Activated CD4-positive, alpha-beta T cell treated with anti-CD3 and anti-CD28 coated beads, Interleukin-2, amount 10 ng/mL, durations not matched to agents 24 days and 14 days (primary cell): Measurements from ENCODE around the gene SF3B3. TPM values are rescaled to one million over a fixed set of nuclear protein-coding genes. Genes with fewer than 3 reads are reported as not detected.

Source experiments
- DNase-seq: peaks from one replicate; pipeline ENCODE4 v3.0.0; 2022
- H3K27ac Mint-ChIP-seq: one replicate; pipeline ENCODE4 v1.8.0; 2022; ENCODE audit warnings: mild to moderate bottlenecking, mixed read lengths
- H3K27me3 Mint-ChIP-seq: one replicate; pipeline ENCODE4 v1.8.0; 2022; ENCODE audit warnings: mixed read lengths
- H3K36me3 Mint-ChIP-seq: one replicate; pipeline ENCODE4 v1.8.0; 2022; ENCODE audit warnings: low read depth, mild to moderate bottlenecking, mixed read lengths
- H3K4me1 Mint-ChIP-seq: one replicate; pipeline ENCODE4 v1.8.0; 2021; ENCODE audit warnings: mixed read lengths
- H3K4me3 Mint-ChIP-seq: one replicate; pipeline ENCODE4 v1.8.0; 2022; ENCODE audit warnings: mild to moderate bottlenecking, moderate library complexity, mixed read lengths
- H3K9me3 Mint-ChIP-seq: one replicate; pipeline ENCODE4 v1.8.0; 2021; ENCODE audit warnings: mixed read lengths
- intact Hi-C: fragments of 100-400 bp; cut with micrococcal nuclease; formaldehyde crosslinking; loops from one replicate; pipeline ENCODE4 v1.15.1; 2023
- total RNA-seq: library from RNA; stranded (reverse); gene quantifications from 2 replicates; pipeline ENCODE4 v1.2.3, GENCODE V29; 2022

SF3B3 gene
- total RNA-seq, 1 donor from 2014 or later, result 621 TPM

DNA sequence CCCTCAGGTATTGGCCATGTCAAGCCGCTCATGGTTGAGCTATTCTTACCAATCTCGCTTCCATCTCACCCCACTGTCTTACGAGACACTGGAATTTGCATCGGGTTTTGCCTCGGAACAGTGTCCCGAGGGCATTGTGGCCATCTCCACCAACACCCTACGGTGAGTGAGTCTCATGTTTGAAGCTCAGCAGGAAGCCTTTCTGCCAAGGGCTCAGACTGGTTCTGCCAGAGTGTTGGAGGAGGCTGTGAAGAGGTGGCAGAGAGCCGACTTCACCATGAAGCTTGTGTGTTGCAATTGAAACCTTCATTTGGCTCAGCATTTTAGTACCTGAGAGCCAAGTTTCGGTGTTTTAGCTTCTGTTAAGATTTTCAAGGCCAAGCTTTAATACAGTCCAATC lies 38.0 kb downstream of the SF3B3 start:
- no peak overlapping the region for H3K27ac Mint-ChIP-seq
- H3K36me3 Mint-ChIP-seq, result peaks cover 78% of the 10 kb centered on the region
- H3K27me3 Mint-ChIP-seq, result no peaks in the 10 kb centered on the region
- H3K9me3 Mint-ChIP-seq, result no peaks in the 10 kb centered on the region
- no peak for DNase-seq
- intact Hi-C loops, result no loop called here
- H3K4me1 Mint-ChIP-seq, result peaks cover 7% of the 10 kb centered on the region
- no peak overlapping the region for H3K4me3 Mint-ChIP-seq

DNA sequence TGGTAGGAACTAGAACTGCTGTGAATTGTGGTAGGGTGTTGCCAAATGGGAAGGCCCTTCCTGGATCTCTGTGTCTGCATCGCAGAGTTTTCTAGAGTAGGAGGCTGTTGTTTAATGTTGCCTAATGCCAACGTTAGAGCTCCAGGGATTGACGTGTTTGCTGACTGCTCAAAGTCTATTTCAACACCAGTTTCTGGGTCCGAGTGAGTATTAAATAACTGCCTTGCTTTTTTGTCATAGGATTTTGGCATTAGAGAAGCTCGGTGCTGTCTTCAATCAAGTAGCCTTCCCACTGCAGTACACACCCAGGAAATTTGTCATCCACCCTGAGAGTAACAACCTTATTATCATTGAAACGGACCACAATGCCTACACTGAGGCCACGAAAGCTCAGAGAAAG lies 40.0 kb downstream of the SF3B3 start:
- no peak overlapping the region for H3K27ac Mint-ChIP-seq
- no peak for DNase-seq
- H3K4me1 Mint-ChIP-seq, result peaks cover 5% of the 10 kb centered on the region
- peaks cover 74% of the 10 kb centered on the region for H3K36me3 Mint-ChIP-seq
- H3K27me3 Mint-ChIP-seq, result no peaks in the 10 kb centered on the region
- H3K4me3 Mint-ChIP-seq, result no peak overlapping the region
- no peaks in the 10 kb centered on the region for H3K9me3 Mint-ChIP-seq
- intact Hi-C loops, result no loop called here

DNA sequence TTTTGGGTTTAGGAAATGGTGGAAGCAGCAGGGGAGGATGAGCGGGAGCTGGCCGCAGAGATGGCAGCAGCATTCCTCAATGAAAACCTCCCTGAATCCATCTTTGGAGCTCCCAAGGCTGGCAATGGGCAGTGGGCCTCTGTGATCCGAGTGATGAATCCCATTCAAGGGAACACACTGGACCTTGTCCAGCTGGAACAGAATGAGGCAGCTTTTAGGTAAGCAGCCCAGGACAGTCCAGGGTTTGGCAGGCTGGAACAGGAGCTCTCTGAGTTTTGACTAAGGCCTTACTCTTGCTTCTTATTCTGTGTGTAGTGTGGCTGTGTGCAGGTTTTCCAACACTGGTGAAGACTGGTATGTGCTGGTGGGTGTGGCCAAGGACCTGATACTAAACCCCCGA lies 41.4 kb downstream of the SF3B3 start:
- intact Hi-C loops, result no loop called here
- Mint-ChIP-seq H3K27ac (no peak overlapping the region), H3K27me3 (no peaks in the 10 kb centered on the region), H3K4me3 (no peak overlapping the region), H3K9me3 (no peaks in the 10 kb centered on the region), H3K36me3 (peaks cover 82% of the 10 kb centered on the region), H3K4me1 (peaks cover 3% of the 10 kb centered on the region)
- no peak for DNase-seq

DNA sequence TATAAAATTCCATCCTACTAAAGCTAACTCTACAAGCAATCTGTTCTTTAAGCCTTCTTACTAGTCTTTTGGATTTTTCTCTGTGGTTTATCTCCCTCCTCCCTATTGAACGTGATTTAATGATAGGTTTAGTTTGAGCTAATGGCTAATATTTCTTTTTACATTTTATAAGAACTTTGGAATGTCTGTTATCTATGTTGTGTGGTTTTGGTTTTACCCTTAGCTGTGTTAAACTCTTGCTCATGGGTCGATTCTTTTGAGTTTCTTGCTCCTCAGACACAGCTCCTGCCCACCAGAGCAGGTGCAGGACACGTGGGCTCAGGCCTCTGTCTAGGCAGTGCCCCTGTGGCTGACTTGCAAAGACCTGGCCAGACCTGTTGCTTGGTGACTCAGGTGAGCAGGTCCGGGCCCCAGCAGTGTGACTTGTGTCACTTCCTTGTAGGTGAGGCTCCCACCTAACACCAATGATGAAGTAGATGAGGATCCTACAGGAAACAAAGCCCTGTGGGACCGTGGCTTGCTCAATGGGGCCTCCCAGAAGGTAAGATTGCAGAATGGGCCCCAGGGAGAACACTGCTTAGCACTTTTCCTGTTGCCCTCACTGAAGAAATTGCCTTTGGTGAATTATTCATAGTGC lies 45.1 kb downstream of the SF3B3 start:
- intact Hi-C loops, result no loop called here

DNA sequence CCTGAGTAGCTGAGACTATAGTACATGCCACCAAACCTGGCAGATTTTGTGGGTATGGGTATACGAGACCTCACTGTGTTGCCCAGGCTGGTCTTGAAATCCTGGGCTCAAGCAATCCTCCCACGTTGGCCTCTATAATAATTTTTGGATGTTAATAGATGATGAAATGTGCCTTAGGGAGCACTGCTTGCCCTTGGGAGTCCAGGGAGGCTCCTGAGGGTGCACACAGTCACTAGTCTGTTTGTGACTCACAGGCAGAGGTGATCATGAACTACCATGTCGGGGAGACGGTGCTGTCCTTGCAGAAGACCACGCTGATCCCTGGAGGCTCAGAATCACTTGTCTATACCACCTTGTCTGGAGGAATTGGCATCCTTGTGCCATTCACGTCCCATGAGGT lies 46.1 kb downstream of the SF3B3 start:
- intact Hi-C loops, result loop anchor here (5.0 kb wide), 1 partner anchor 42 kb away; no protein-coding TSS in a partner anchor
- DNase-seq, result no peak

More for the DNA sequence above, 45.1 kb downstream of the SF3B3 start:
- DNase-seq, result no peak
- no peak overlapping the region for H3K27ac Mint-ChIP-seq
- H3K4me1 Mint-ChIP-seq, result peaks cover 7% of the 10 kb centered on the region
- H3K36me3 Mint-ChIP-seq, result peaks cover 86% of the 10 kb centered on the region
- no peaks in the 10 kb centered on the region for H3K9me3 Mint-ChIP-seq
- H3K27me3 Mint-ChIP-seq, result no peaks in the 10 kb centered on the region
- H3K4me3 Mint-ChIP-seq, result no peak overlapping the region

DNA sequence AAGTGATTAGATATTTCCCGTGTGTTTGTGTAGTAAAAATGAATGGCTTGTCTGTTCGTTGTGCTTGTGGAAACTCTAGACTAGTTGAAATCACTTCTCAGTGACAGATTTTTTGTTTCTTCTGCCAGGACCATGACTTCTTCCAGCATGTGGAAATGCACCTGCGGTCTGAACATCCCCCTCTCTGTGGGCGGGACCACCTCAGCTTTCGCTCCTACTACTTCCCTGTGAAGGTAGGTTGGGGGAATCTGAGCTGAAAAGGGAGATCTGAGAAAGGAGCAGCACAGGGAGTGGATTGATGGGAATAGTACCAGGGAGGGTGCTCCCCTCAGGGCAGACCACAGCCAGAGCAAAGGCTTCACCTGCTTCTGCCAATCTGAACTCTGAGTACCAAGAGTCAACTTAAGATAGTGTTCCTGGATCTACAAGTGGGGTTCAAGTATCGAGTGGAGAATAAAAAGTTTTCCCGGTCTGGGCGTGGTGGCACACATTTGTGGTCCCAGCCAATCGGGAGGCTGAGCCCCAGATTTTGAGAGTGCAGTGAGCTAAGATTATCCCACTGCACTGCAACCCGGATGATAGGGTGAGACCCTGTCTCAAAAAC lies 47.5 kb downstream of the SF3B3 start:
- no peak for DNase-seq
- intact Hi-C loops, result loop anchor here (5.0 kb wide), 1 partner anchor 44 kb away; no protein-coding TSS in a partner anchor
- Mint-ChIP-seq H3K9me3 (no peaks in the 10 kb centered on the region), H3K4me1 (peaks cover 5% of the 10 kb centered on the region), H3K4me3 (no peak overlapping the region), H3K36me3 (peaks cover 74% of the 10 kb centered on the region), H3K27me3 (no peaks in the 10 kb centered on the region), H3K27ac (no peak overlapping the region)

More for the DNA sequence above, 46.1 kb downstream of the SF3B3 start:
- Mint-ChIP-seq H3K4me1 (peaks cover 6% of the 10 kb centered on the region), H3K27ac (no peak overlapping the region), H3K27me3 (no peaks in the 10 kb centered on the region), H3K4me3 (no peak overlapping the region), H3K9me3 (no peaks in the 10 kb centered on the region), H3K36me3 (peaks cover 83% of the 10 kb centered on the region)

DNA sequence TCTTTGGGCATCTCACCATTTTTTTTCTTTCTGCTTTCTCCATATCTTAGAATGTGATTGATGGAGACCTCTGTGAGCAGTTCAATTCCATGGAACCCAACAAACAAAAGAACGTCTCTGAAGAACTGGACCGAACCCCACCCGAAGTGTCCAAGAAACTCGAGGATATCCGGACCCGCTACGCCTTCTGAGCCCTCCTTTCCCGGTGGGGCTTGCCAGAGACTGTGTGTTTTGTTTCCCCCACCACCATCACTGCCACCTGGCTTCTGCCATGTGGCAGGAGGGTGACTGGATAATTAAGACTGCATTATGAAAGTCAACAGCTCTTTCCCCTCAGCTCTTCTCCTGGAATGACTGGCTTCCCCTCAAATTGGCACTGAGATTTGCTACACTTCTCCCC lies 48.0 kb downstream of the SF3B3 start:
- Mint-ChIP-seq H3K36me3 (peaks cover 70% of the 10 kb centered on the region), H3K27ac (peak overlapping the region; percentile 75), H3K9me3 (no peaks in the 10 kb centered on the region), H3K4me3 (no peak overlapping the region), H3K27me3 (no peaks in the 10 kb centered on the region), H3K4me1 (peaks cover 5% of the 10 kb centered on the region)
- intact Hi-C loops, result loop anchor here (5.0 kb wide), 1 partner anchor 44 kb away; no protein-coding TSS in a partner anchor
- no peak for DNase-seq

DNA sequence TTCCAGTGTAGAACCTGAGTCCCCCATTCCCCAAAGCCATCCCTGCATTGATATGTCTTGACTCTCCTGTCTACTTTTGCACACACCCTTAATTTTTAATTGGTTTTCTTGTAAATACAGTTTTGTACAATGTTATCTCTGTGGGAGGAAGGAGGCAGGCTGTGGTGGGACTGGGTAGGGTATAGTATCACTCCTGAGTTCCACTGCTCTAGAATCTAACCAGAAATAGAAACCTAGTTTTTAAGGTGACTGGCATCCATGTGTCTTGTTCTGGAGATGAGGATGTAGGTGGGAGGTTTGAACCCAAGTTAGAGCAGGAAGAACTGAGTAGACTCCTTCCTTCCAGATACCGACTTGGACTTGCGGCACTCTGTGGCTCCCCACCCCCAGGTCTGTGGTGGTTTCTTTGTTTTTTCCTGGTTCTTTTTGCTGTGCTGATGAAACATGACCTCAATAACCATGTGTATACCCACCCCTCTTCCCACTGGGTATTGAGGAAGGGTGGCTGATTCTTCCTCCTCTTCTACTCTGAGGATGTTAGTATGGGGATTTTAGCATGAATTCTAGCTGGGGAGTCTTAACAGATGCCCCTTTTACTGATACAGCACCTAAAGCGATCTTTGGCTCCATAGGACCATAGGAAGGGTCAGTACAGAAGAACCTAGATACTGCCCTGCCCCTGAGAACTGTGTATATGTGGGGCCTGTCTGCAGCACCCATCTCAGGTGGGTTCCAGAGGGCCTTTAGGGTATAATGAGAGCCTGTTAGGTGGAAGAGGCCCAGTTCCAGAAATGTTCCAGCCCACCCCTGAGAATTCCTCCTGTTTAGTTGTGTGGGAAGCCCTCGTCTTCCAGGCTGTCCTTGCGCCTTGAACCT lies 48.7 kb downstream of the SF3B3 start:
- Mint-ChIP-seq H3K4me3 (no peak overlapping the region), H3K27me3 (no peaks in the 10 kb centered on the region), H3K36me3 (peaks cover 64% of the 10 kb centered on the region), H3K9me3 (no peaks in the 10 kb centered on the region), H3K4me1 (peaks cover 5% of the 10 kb centered on the region), H3K27ac (peak overlapping the region; percentile 75)
- DNase-seq, result no peak
- intact Hi-C loops, result loop anchor here (5.0 kb wide), 1 partner anchor 45 kb away; no protein-coding TSS in a partner anchor

DNA sequence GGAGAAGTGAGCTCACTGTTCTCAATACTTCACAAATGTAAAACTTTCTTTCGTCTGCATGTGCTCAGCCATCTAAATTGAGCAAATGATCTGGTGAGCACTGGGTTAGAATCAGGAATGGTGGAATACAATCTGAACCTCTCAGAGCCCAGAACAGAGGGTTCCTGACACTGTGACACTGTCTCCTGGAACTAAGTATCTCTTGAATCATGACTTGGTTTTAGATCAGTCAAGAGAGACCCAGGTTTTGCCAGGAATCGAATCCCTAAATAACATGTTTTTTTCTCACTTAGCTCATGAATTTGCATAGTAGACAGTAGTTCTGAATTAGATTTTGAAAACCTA lies 49.3 kb downstream of the SF3B3 start:
- peaks cover 5% of the 10 kb centered on the region for H3K4me1 Mint-ChIP-seq
- DNase-seq, result no peak
- intact Hi-C loops, result loop anchor here (5.0 kb wide), 1 partner anchor 46 kb away; no protein-coding TSS in a partner anchor

DNA sequence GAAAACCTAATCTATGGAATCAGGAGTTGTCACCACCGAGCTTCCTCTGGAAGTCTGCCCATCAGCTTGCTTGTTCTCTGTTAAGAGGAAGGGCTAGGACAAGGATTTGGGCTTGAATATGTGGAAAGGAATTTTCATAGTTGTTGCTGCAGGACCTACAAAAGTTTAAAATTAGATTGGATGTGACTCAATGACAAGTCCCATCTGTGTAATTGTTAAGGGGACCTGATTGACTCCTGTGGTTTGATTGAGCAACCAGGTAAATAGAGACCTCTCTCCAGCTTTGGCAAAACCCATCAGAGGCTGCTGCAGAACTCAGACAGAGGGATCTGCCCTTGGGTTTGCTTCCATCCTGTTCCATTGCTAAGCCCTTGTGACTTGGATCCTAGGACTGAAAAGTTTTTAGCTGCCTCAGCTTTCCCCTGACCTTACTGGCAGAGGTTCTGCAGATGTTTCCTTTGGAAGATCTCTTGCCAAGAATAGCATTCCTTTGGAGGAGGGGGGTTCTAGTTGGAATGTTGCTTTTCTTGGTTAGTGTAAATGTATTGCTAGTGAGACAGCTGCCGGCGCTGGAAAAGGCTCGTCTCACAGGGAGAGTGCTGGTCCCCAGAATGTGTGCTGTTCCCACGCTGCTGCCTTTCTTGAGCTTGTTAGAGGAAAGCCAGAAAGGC lies 50.0 kb downstream of the SF3B3 start:
- no peak overlapping the region for H3K4me3 Mint-ChIP-seq
- intact Hi-C loops, result loop anchor here (5.0 kb wide), 1 partner anchor 46 kb away; no protein-coding TSS in a partner anchor
- no peak for DNase-seq
- H3K27me3 Mint-ChIP-seq, result no peaks in the 10 kb centered on the region
- H3K36me3 Mint-ChIP-seq, result peaks cover 55% of the 10 kb centered on the region
- peak overlapping the region; percentile 45 for H3K27ac Mint-ChIP-seq
- no peaks in the 10 kb centered on the region for H3K9me3 Mint-ChIP-seq
- peaks cover 5% of the 10 kb centered on the region for H3K4me1 Mint-ChIP-seq

More for the DNA sequence above, 49.3 kb downstream of the SF3B3 start:
- peaks cover 61% of the 10 kb centered on the region for H3K36me3 Mint-ChIP-seq
- H3K27me3 Mint-ChIP-seq, result no peaks in the 10 kb centered on the region
- no peak overlapping the region for H3K4me3 Mint-ChIP-seq
- no peaks in the 10 kb centered on the region for H3K9me3 Mint-ChIP-seq
- H3K27ac Mint-ChIP-seq, result no peak overlapping the region

DNA sequence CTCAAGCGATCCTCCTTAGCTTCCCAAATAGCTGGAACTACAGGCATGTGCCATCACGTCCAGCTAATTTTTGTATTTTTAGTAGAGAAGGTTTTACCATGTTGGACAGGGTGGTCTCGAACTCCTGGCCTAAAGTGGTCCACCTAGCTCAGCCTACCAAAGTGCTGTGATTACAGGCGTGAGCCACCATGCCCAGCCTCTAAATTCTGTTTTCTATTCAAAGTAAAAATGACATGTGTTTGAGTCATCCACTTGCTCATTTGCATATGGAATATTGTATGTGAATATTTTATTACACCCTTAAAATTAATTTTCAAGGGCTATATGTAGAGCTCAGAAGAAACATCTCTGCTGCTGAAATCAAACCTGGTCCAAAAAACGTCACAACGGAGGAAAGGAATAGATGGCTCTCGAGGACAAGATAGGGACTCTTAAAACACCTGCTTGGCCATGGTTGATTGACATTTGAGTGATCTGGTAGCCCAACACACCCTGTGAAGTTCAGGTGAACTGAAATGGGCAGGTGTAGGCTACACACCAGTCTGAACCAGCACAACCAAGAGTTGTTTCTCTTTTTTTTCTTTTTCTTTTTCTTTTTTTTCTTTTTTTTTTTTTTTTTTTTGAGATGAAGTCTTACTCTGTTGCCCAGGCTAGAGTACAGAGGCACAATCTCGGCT lies 51.1 kb downstream of the SF3B3 start:
- peaks cover 5% of the 10 kb centered on the region for H3K4me1 Mint-ChIP-seq
- no peaks in the 10 kb centered on the region for H3K27me3 Mint-ChIP-seq
- H3K4me3 Mint-ChIP-seq, result no peak overlapping the region
- H3K9me3 Mint-ChIP-seq, result no peaks in the 10 kb centered on the region
- H3K36me3 Mint-ChIP-seq, result peaks cover 46% of the 10 kb centered on the region
- no peak for DNase-seq
- no peak overlapping the region for H3K27ac Mint-ChIP-seq
- intact Hi-C loops, result loop anchor here (5.0 kb wide), 2 partner anchors 47 to 78 kb away; no protein-coding TSS in a partner anchor

DNA sequence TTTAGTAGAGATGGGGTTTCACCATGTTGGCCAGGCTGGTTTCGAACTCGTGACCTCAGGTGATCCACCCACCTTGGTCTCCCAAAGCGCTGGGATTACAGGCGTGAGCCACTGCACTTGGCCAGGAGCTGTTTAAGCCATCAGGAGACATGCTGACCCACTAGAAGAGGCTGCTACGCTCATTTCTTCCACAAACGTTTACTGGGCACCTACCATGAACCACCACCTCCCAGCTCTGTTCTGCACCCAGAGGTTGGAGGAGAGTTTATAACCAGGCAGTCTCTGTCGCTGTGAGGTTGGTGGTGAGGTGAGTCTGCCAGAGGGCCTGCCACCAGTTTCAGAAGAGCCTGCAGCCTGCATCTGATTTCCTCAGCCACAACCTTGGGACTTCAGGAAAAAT lies 51.8 kb downstream of the SF3B3 start:
- H3K9me3 Mint-ChIP-seq, result no peaks in the 10 kb centered on the region
- H3K4me3 Mint-ChIP-seq, result no peak overlapping the region
- intact Hi-C loops, result loop anchor here (5.0 kb wide), 1 partner anchor 77 kb away; no protein-coding TSS in a partner anchor
- peaks cover 5% of the 10 kb centered on the region for H3K4me1 Mint-ChIP-seq
- no peak for DNase-seq
- no peak overlapping the region for H3K27ac Mint-ChIP-seq
- peaks cover 41% of the 10 kb centered on the region for H3K36me3 Mint-ChIP-seq
- no peaks in the 10 kb centered on the region for H3K27me3 Mint-ChIP-seq
